ENCODE results near the gene LSM14A.

Gene LSM14A

DNA sequence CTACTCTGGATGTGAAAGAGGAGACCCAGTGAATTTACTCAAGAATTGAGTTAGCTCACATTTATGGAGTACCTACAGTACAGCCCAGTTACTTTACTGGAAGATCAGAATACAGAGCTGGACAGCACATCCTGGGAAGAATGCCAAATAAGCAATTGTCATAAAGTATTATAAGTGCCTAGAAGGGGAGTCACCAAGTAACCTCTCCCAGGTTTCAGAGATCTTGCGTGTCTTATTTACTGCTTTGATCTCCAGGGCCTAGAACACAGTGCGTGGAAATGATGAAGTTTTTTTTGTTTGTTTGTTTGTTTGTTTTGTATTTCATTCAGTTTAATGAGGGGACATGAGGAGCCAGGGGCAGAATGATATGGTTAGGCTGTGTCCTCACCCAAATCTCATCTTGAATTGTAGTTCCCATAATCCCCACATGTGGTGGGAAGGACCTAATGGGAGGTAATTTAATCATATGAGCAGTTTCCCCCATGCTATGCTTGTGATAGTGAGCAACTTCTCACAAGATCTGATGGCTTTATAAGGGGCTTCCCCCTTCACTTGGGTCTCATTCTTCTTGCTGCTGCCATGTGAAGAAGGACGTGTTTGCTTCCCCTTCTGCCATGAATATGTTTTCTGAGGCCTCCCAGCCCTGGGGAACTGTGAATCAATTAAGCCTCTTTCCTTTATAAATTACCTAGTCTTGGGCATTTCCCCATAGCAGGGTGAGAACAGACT, 87.2 kb downstream of the LSM14A start:
- no peak for DNase-seq

- DNase-seq = no peak
Measured at GRCh38 chr19:34260771-34261173, 88.5 kb downstream of the LSM14A start.

DNA sequence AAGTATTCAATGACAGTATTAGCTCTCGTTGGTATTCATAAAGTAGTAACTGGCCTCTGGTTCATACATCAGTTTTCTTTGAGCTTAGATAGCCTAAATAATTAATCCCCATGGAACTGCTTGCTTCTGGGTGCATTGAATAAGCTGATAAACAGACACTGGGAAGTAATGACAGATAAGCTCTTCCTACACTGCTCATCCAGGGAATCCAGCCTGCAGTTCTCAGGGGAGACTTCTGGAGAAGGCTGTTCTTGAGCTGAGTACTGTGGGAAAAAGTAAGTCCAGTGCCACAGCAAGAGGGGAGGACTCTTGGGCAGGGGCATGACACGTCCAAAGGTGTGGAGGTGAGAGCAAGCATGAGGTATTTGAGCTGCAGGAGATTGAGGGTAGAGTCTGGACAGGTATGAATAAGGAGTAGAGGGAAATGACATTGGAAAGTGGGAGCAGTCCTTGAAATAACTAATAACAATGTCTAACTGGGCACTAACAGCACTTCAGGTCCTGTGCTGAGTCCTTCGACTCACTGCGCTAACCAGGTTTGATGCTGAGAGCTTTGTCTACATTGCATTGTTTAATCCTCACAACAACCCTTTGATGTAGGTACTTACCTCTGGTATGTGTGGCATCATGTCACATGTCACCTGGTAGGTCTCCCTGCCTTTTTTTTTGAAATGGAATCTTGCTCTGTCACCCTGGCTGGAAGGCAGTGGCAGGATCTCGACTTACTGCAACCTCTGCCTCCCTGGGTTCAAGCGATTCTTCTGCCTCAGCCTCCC, 89.2 kb downstream of the LSM14A start:
- no peak for DNase-seq

DNA sequence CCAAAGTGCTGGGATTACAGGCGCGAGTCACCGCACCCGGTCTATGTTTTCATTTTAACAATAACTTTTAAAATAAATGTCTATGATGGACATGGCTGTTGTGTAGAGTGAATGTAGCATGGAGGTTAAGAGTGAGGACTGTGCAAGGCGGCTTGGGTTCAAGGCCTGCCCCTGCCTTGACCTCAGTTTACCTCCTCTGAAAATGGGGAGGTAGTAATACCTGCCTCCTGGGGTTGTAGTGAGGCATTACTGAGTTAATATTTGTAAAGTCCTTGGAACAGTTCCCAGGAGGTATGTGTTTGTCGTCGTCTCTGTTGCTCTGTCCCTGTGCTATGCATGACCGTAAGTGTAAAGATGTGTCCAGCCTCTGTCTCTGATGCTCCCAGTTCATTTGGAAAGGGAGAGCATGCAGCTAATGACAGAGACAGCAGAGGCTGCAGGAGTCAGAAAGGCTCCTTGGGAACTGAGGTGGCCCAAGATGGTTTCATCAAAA, 91.5 kb downstream of the LSM14A start:
- no peak for DNase-seq

GRCh38 chr19:34265221-34265650, 92.9 kb downstream of the LSM14A start:
- DNase-seq = no peak

GRCh38 chr19:34269081-34269480, 96.8 kb downstream of the LSM14A start:
- DNase-seq = no peak

- no peak for DNase-seq
Measured at GRCh38 chr19:34269489-34269888, 97.2 kb downstream of the LSM14A start.

DNA sequence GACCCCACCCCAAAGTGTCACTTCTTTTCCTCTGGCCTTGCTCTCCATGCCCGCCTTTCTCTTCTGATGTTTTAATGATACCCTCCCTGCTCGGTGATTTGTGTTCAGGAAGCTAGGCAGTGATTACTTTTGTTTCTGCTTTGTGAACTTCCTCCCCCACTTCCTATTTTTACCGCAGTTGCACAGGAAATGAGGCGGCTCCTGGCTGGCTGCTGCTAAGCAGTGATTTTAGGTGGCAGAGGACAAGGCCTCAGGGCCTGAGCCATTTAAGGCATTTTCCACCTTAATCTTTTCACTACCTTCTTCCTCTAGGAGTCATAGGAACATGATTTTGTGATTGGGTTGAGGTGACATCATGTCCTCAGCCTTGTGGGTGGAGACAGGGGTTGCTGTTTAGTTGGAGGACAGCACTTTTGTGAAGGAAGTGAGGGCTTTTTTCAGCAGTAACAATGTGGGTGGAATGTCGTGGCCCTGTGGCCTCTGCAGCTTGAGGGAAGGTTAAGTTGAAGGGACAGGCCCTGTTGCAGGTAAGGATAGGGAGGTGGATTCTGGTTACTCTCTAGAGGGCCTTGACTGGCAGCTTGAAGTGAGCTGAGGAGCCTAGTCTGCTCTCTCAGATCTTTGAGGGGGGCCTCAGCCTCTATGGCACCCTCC, 97.8 kb downstream of the LSM14A start:
- no peak for DNase-seq

DNA sequence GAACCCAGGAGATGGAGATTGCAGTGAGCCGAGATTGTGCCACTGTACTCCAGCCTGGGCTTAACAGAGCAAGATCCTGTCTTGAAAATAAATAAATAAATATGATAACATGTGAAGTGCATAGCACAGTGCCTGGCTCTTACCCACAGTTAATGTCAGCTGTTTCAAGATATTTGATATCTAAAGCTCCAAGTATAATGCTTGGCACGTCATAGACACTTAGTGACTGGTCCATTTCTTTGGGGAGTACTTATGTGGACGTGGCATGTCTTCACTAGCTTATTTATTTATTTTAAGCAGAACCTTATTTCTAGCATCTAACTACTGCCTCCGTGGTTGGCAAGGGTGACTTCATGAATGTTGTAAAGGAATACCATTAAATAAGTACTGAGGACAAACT, 100.8 kb downstream of the LSM14A start:
- DNase-seq = no peak

- no peak for DNase-seq
Measured at GRCh38 chr19:34274284-34274826, 102.1 kb downstream of the LSM14A start.

GRCh38 chr19:34274827-34275625, 102.7 kb downstream of the LSM14A start:
- DNase-seq = no peak

GRCh38 chr19:34275705-34276104, 103.4 kb downstream of the LSM14A start:
- no peak for DNase-seq

DNA sequence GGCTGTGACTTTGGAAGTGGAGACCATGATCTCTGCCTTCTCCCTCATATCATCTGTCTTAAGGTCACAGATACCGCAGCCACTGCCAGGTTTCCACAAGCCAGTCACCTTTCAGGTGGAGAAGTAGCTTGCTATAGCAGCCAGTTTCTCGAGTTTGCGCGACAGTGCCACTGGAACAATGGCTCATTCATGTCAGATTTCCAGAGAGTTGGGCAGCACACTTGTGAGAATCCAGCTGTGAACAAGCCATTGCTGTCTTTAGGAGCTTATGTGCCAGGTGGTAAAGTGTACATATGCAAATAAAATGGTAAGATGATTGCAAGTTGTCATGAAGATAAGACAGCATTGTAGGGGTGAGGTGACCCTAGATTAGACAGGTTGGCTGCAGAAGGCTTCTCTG, 104.3 kb downstream of the LSM14A start:
- no peak for DNase-seq

DNA sequence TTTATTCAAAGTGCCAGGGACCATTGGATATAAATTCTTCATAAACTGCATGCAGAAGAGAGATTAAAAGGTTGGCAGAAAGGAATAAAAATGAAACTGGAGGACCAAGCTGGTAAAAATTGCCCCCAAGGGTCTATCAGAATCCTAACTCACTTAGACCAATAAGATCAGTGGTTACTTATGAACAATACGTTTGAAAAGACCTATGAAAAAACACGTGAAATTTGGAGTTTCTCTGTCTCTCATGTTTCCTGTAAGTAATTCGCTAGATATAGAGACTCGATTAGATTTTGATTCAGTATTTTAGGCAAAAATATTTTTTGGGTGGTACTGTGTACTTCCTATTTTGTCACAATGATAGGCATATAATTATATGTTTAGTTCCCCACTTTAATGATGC, 104.9 kb downstream of the LSM14A start:
- no peak for DNase-seq

GRCh38 chr19:34278783-34279182, 106.5 kb downstream of the LSM14A start:
- no peak for DNase-seq

Data from SHP77 (cell line).